SK-N-SH treated with all-trans-retinoic acid at 6 μM for 48 hours (cell line): ENCODE results near the gene RCN1.

Experiments used
- ATAC-seq: fragments of 200-7000 bp; cut with Tn5 transposase; 3 replicates; pipeline ENCODE4 v1.9.1; 2020; ENCODE audit warnings: mild to moderate bottlenecking, moderate library complexity
- ARNTL ChIP-seq: fragments of 450-650 bp; formaldehyde crosslinking; IDR thresholded peaks from 2 replicates; pipeline ENCODE4 v1.5.0; 2020; ENCODE audit warnings: low read depth, mild to moderate bottlenecking, moderate library complexity, borderline replicate concordance
- BACH2 ChIP-seq: fragments of 250-450 bp; sonication (Bioruptor Pico); IDR thresholded peaks from 2 replicates; pipeline ENCODE4 v1.9.0; 2021; ENCODE audit warnings: mild to moderate bottlenecking, borderline replicate concordance
- CSDC2 ChIP-seq: fragments of 250-450 bp; sonication (Bioruptor Pico); IDR thresholded peaks from 2 replicates; pipeline ENCODE4 v1.5.0; 2020; ENCODE audit warnings: mild to moderate bottlenecking, moderate library complexity
- ESRRG ChIP-seq: fragments of 250-450 bp; sonication (Bioruptor Pico); IDR thresholded peaks from 2 replicates; pipeline ENCODE4 v1.6.1; 2021; ENCODE audit warnings: mild to moderate bottlenecking
- ISL1 ChIP-seq: fragments of 250-450 bp; sonication (Bioruptor Pico); IDR thresholded peaks from 2 replicates; pipeline ENCODE4 v2.1.2; 2022; ENCODE audit warnings: mild to moderate bottlenecking, moderate library complexity
- PPARA ChIP-seq: fragments of 250-450 bp; sonication (Bioruptor Pico); IDR thresholded peaks from 2 replicates; pipeline ENCODE4 v1.5.0; 2020; ENCODE audit warnings: mild to moderate bottlenecking, borderline replicate concordance
- RARB ChIP-seq: fragments of 250-450 bp; sonication (Bioruptor Pico); IDR thresholded peaks from 2 replicates; pipeline ENCODE4 v1.8.0; 2021; ENCODE audit warnings: mild to moderate bottlenecking, moderate library complexity
- SNAI2 ChIP-seq: fragments of 250-450 bp; sonication (Bioruptor Pico); IDR thresholded peaks from 2 replicates; pipeline ENCODE4 v1.5.0; 2020; ENCODE audit warnings: mild to moderate bottlenecking, moderate library complexity
- TOX ChIP-seq: fragments of 250-450 bp; sonication (Bioruptor Pico); IDR thresholded peaks from 2 replicates; pipeline ENCODE4 v1.8.0; 2021; ENCODE audit warnings: mild to moderate bottlenecking, moderate library complexity, borderline replicate concordance
- ZC3H10 ChIP-seq: fragments of 250-450 bp; sonication (Bioruptor Pico); IDR thresholded peaks from 2 replicates; pipeline ENCODE4 v1.5.1; 2021; ENCODE audit warnings: mild to moderate bottlenecking, moderate library complexity
- ZFP3 ChIP-seq: fragments of 250-450 bp; sonication (Bioruptor Pico); IDR thresholded peaks from 2 replicates; pipeline ENCODE4 v1.5.0; 2020; ENCODE audit warnings: mild to moderate bottlenecking, moderate library complexity
- ZFP30 ChIP-seq: fragments of 450-650 bp; formaldehyde crosslinking; IDR thresholded peaks from 2 replicates; pipeline ENCODE4 v1.5.0; 2022; ENCODE audit warnings: mild to moderate bottlenecking, moderate library complexity
- ZNF565 ChIP-seq: fragments of 450-650 bp; formaldehyde crosslinking; conservative IDR thresholded peaks from 2 replicates; pipeline ENCODE4 v1.5.0; 2020; ENCODE audit warnings: low read depth, mild to moderate bottlenecking, moderate library complexity
- ZNF70 ChIP-seq: fragments of 450-650 bp; formaldehyde crosslinking; IDR thresholded peaks from 2 replicates; pipeline ENCODE4 v1.5.0; 2020; ENCODE audit warnings: mild to moderate bottlenecking, moderate library complexity
- ZNF8 ChIP-seq: fragments of 450-650 bp; formaldehyde crosslinking; IDR thresholded peaks from 2 replicates; pipeline ENCODE4 v1.5.0; 2020; ENCODE audit warnings: mild to moderate bottlenecking, moderate library complexity
- TF ChIP-seq, protein P1 (sequence below): fragments of 250-450 bp; sonication (Bioruptor Pico); IDR thresholded peaks from 2 replicates; pipeline ENCODE4 v1.8.0; 2021; ENCODE audit warnings: low read depth, mild to moderate bottlenecking, moderate library complexity, borderline replicate concordance
- TF ChIP-seq, protein P2 (sequence below): fragments of 250-450 bp; sonication (Bioruptor Pico); IDR thresholded peaks from 2 replicates; pipeline ENCODE4 v1.5.1; 2021; ENCODE audit warnings: mild to moderate bottlenecking, moderate library complexity
- TF ChIP-seq, protein P3 (sequence below): fragments of 250-450 bp; sonication (Bioruptor Pico); IDR thresholded peaks from 2 replicates; pipeline ENCODE4 v1.5.0; 2020; ENCODE audit warnings: mild to moderate bottlenecking, moderate library complexity
- TF ChIP-seq, protein P4 (sequence below): fragments of 250-450 bp; sonication (Bioruptor Pico); IDR thresholded peaks from 2 replicates; pipeline ENCODE4 v1.5.1; 2020; ENCODE audit warnings: low read depth, mild to moderate bottlenecking, moderate library complexity

RCN1 gene

DNA sequence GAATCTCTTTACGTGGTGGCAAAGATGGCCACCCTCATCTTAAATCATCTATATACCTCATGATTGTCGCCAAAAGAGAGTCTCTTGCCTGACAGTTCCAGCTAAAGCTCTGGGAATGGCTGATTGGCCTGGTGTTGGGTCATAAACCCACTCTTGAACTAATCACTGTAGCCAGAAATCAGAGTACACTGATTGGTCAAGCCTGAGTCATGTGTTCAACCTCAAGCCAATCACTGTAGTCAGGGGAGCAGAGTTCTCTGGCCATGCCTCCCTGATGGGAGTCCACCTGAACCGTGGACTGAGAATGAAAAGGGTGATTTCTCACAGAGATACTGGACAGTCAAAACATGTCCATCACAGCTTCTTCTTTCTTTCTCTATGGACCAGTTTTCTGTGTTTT, 45.8 kb downstream of the RCN1 start:
- ATAC-seq, result no peak
- TF ChIP-seq ARNTL (CRISPR knock-in tag) (no peak), PPARA (no peak), ESRRG (no peak), ZFP3 (CRISPR knock-in tag) (no peak), TOX (CRISPR knock-in tag) (no peak), RARB (CRISPR knock-in tag) (no peak), ZNF565 (CRISPR knock-in tag) (no peak), ZNF8 (no peak), ZC3H10 (no peak), ZFP30 (CRISPR knock-in tag) (no peak), ZNF70 (no peak), SNAI2 (CRISPR knock-in tag) (no peak), CSDC2 (no peak), ISL1 (no peak)
- TF ChIP-seq, protein P1, sequence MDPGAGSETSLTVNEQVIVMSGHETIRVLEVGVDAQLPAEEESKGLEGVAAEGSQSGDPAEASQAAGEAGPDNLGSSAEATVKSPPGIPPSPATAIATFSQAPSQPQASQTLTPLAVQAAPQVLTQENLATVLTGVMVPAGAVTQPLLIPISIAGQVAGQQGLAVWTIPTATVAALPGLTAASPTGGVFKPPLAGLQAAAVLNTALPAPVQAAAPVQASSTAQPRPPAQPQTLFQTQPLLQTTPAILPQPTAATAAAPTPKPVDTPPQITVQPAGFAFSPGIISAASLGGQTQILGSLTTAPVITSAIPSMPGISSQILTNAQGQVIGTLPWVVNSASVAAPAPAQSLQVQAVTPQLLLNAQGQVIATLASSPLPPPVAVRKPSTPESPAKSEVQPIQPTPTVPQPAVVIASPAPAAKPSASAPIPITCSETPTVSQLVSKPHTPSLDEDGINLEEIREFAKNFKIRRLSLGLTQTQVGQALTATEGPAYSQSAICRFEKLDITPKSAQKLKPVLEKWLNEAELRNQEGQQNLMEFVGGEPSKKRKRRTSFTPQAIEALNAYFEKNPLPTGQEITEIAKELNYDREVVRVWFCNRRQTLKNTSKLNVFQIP (CRISPR knock-in tag), result no peak
- TF ChIP-seq, protein P2, sequence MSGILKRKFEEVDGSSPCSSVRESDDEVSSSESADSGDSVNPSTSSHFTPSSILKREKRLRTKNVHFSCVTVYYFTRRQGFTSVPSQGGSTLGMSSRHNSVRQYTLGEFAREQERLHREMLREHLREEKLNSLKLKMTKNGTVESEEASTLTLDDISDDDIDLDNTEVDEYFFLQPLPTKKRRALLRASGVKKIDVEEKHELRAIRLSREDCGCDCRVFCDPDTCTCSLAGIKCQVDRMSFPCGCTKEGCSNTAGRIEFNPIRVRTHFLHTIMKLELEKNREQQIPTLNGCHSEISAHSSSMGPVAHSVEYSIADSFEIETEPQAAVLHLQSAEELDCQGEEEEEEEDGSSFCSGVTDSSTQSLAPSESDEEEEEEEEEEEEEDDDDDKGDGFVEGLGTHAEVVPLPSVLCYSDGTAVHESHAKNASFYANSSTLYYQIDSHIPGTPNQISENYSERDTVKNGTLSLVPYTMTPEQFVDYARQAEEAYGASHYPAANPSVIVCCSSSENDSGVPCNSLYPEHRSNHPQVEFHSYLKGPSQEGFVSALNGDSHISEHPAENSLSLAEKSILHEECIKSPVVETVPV (CRISPR knock-in tag), result no peak
- TF ChIP-seq, protein P3, sequence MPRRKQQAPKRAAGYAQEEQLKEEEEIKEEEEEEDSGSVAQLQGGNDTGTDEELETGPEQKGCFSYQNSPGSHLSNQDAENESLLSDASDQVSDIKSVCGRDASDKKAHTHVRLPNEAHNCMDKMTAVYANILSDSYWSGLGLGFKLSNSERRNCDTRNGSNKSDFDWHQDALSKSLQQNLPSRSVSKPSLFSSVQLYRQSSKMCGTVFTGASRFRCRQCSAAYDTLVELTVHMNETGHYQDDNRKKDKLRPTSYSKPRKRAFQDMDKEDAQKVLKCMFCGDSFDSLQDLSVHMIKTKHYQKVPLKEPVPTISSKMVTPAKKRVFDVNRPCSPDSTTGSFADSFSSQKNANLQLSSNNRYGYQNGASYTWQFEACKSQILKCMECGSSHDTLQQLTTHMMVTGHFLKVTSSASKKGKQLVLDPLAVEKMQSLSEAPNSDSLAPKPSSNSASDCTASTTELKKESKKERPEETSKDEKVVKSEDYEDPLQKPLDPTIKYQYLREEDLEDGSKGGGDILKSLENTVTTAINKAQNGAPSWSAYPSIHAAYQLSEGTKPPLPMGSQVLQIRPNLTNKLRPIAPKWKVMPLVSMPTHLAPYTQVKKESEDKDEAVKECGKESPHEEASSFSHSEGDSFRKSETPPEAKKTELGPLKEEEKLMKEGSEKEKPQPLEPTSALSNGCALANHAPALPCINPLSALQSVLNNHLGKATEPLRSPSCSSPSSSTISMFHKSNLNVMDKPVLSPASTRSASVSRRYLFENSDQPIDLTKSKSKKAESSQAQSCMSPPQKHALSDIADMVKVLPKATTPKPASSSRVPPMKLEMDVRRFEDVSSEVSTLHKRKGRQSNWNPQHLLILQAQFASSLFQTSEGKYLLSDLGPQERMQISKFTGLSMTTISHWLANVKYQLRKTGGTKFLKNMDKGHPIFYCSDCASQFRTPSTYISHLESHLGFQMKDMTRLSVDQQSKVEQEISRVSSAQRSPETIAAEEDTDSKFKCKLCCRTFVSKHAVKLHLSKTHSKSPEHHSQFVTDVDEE (CRISPR knock-in tag), result no peak

DNA sequence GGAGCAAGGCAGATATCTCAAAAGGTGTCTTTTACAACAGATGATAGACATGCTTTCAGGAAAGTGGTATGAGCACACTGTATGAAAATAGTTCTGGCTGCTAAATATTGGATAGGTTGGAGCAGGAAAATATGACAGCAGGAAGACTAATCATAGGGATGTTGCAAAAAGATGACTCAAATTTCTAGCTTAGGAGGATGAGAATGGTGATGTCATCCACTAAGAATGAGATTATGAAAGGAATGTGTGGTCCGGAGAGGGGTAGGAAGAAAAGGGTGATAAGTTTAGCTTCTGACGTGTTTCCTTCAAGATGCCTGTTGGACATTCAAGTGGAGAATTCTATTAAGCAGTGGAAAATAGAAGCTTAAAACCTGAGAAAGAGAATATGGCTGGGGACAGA, 46.4 kb downstream of the RCN1 start:
- ATAC-seq, result peak; percentile 94
- TF ChIP-seq, protein P4, sequence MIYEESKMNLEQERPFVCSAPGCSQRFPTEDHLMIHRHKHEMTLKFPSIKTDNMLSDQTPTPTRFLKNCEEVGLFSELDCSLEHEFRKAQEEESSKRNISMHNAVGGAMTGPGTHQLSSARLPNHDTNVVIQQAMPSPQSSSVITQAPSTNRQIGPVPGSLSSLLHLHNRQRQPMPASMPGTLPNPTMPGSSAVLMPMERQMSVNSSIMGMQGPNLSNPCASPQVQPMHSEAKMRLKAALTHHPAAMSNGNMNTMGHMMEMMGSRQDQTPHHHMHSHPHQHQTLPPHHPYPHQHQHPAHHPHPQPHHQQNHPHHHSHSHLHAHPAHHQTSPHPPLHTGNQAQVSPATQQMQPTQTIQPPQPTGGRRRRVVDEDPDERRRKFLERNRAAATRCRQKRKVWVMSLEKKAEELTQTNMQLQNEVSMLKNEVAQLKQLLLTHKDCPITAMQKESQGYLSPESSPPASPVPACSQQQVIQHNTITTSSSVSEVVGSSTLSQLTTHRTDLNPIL (CRISPR knock-in tag), result peak; percentile 31; the same call in 1 of the 2 replicates
- no peak for TF ChIP-seq SNAI2 (CRISPR knock-in tag)
- TF ChIP-seq ISL1, result peak; percentile 50; the same call in 1 of the 2 replicates
- TF ChIP-seq ZFP30 (CRISPR knock-in tag), result 0 out of 2 replicates have a peak, but pooled peaks have one; percentile 6

DNA sequence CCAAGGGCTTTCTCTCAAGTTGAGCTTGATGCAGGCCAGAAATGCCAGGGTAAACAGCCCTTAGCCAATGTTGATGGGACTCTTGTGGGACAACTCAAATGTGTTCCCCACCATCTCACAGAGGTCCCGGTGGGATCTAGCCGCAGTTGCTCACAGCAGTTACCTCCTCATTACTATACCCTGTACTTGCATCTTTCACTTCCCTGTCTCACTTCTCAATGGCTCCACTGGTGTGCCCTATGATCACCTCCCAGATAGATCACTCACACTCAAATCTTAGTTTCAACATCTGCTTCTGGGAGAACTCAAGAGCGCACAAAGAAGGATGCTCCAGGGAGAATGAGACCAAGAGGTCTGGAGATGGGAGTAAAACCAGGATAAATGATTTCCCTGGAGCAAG, 47.0 kb downstream of the RCN1 start:
- no peak for ATAC-seq

More for the DNA sequence above, 47.0 kb downstream of the RCN1 start:
- TF ChIP-seq BACH2 (CRISPR knock-in tag) (no peak), TOX (CRISPR knock-in tag) (no peak), ARNTL (CRISPR knock-in tag) (no peak)
- TF ChIP-seq, protein P3 (CRISPR knock-in tag), result no peak
